Ishikawa (cell line): ENCODE results near the gene RHNO1.

Experiments used
- CEBPB ChIP-seq: IDR thresholded peaks from 2 replicates; pipeline ENCODE4 v1.6.1; 2012
- CREB1 ChIP-seq: IDR thresholded peaks from 2 replicates; pipeline ENCODE4 v1.6.1; 2012; ENCODE audit warnings: low read depth
- EGR1 ChIP-seq: IDR thresholded peaks from 2 replicates; pipeline ENCODE4 v1.6.1; 2012
- EP300 ChIP-seq: IDR thresholded peaks from 2 replicates; pipeline ENCODE4 v1.6.1; 2012; ENCODE audit warnings: borderline replicate concordance
- FOXM1 ChIP-seq: IDR thresholded peaks from 2 replicates; pipeline ENCODE4 v1.6.1; 2012; ENCODE audit warnings: low read depth, borderline replicate concordance
- MAX ChIP-seq: IDR thresholded peaks from 2 replicates; pipeline ENCODE4 v1.6.1; 2012
- NFIC ChIP-seq: IDR thresholded peaks from 2 replicates; pipeline ENCODE4 v1.6.1; 2012
- RAD21 ChIP-seq: IDR thresholded peaks from 2 replicates; pipeline ENCODE4 v1.6.1; 2012; ENCODE audit warnings: low read depth
- REST ChIP-seq: IDR thresholded peaks from 2 replicates; pipeline ENCODE4 v1.6.1; 2012; ENCODE audit warnings: low read depth, mild to moderate bottlenecking
- TAF1 ChIP-seq: IDR thresholded peaks from 2 replicates; pipeline ENCODE4 v1.6.1; 2012; ENCODE audit warnings: low read depth, mild to moderate bottlenecking
- TCF12 ChIP-seq: IDR thresholded peaks from 2 replicates; pipeline ENCODE4 v1.6.1; 2012; ENCODE audit warnings: low read depth
- TEAD4 ChIP-seq: IDR thresholded peaks from 2 replicates; pipeline ENCODE4 v1.6.1; 2012
- USF1 ChIP-seq: IDR thresholded peaks from 2 replicates; pipeline ENCODE4 v1.6.1; 2012
- YY1 ChIP-seq: IDR thresholded peaks from 2 replicates; pipeline ENCODE4 v1.6.1; 2012; ENCODE audit warnings: low read depth
- ZBTB7A ChIP-seq: IDR thresholded peaks from 2 replicates; pipeline ENCODE4 v1.6.1; 2012; ENCODE audit warnings: low read depth

Gene RHNO1

GRCh38 chr12:2856051-2856450 lies 21.0 kb upstream of the RHNO1 start:
- TF ChIP-seq REST, result no peak
- TF ChIP-seq CREB1, result no peak
- TF ChIP-seq USF1, result no peak
- TF ChIP-seq CEBPB, result no peak
- no peak for TF ChIP-seq RAD21
- TF ChIP-seq YY1, result no peak
- TF ChIP-seq FOXM1, result no peak
- no peak for TF ChIP-seq ZBTB7A
- TF ChIP-seq EP300, result no peak
- no peak for TF ChIP-seq TAF1
- no peak for TF ChIP-seq TCF12
- no peak for TF ChIP-seq NFIC
- TF ChIP-seq TEAD4, result no peak
- TF ChIP-seq EGR1, result no peak
- TF ChIP-seq MAX, result no peak

GRCh38 chr12:2857021-2857431 lies 20.0 kb upstream of the RHNO1 start, which contains the start of gene TEX52:
Gene TEX52, minus strand, starts transcription at chr12:2857039. Its CDS starts 13 bp downstream, at chr12:2857026.
- TF ChIP-seq RAD21 (no peak), TAF1 (no peak), YY1 (no peak), ZBTB7A (no peak), USF1 (no peak), CREB1 (no peak), CEBPB (no peak)

- no peak for TF ChIP-seq ZBTB7A
- TF ChIP-seq TCF12, result no peak
- TF ChIP-seq CREB1, result no peak
- no peak for TF ChIP-seq YY1
- TF ChIP-seq FOXM1, result no peak
- no peak for TF ChIP-seq CEBPB
- no peak for TF ChIP-seq TAF1
Observed at GRCh38 chr12:2857576-2857975, 19.4 kb upstream of the RHNO1 start.

GRCh38 chr12:2858334-2858733 lies 18.7 kb upstream of the RHNO1 start:
- TF ChIP-seq RAD21 (no peak), CEBPB (no peak), TAF1 (no peak), MAX (no peak), USF1 (no peak), FOXM1 (no peak), CREB1 (no peak), YY1 (no peak)

GRCh38 chr12:2858944-2859421 lies 18.0 kb upstream of the RHNO1 start:
- TF ChIP-seq EP300, result no peak
- TF ChIP-seq MAX, result no peak
- no peak for TF ChIP-seq ZBTB7A
- no peak for TF ChIP-seq YY1
- TF ChIP-seq FOXM1, result no peak
- TF ChIP-seq REST, result no peak
- no peak for TF ChIP-seq TCF12
- TF ChIP-seq CEBPB, result no peak
- no peak for TF ChIP-seq USF1
- no peak for TF ChIP-seq NFIC
